Measurements from ENCODE around the gene SLC7A6. TPM values are rescaled to one million over a fixed set of nuclear protein-coding genes. Genes with fewer than 3 reads are reported as not detected.

Gene SLC7A6
- total RNA-seq, 1 donor from 2014 or later = 264 TPM

DNA sequence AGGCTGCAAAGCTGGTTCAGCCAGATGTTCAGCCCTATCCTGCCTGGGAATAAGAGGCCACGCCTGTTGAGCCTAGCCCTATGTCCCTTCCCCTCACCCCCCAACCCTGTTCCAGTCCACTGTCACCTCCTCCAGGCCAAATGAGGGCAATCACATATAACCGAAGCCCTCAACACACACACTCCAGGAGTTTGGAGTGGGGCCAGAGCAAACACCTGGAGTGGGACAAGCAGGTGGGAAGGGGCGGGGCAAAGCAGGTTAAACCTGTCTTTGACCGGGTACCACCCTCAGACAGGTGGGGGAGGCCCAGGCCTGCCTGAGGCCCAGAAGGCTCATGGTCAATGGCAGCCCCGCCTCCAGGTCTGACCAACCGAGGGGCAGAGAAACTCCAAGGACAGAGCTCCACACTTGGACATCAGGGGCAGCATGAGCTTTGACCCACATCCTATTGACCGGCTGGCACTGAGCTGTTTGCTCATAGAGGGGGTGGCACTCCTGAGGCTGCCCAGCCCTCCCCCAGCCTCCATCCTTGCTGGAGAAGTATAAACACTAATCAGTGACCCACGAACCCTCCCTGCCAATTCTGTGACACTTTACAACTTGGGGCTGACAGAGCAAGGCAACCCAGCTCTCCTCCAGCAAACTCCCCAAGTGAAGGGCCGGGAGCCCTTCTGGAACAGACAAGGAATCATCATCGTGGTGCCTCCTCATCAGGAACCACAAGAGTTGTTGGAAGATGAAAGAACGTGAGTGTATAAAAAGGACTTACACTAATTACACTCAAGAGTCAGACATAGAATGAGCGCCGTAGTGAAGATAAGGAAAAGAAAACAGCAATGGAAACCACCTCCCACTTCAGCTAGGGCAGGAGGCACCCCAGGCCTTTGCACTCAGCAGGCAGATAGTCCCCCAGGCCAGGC, 29.9 kb upstream of the SLC7A6 start:
- no peak for DNase-seq (ENCODE audit: low spot score)

GRCh38 chr16:68235108-68235886, 29.0 kb upstream of the SLC7A6 start:
- DNase-seq (ENCODE audit: low spot score) = no peak

- DNase-seq (ENCODE audit: low spot score) = no peak
Observed at GRCh38 chr16:68235887-68236136, 28.5 kb upstream of the SLC7A6 start, which contains the start of gene ESRP2. Gene ESRP2 (minus strand): TSS chr16:68236127. CDS start chr16:68236045, 82 bp downstream.

GRCh38 chr16:68236137-68236825, 28.0 kb upstream of the SLC7A6 start:
- no peak for DNase-seq (ENCODE audit: low spot score)

GRCh38 chr16:68236826-68237242, 27.5 kb upstream of the SLC7A6 start:
- DNase-seq (ENCODE audit: low spot score) = no peak

GRCh38 chr16:68237243-68238028, 26.9 kb upstream of the SLC7A6 start:
- DNase-seq (ENCODE audit: low spot score) = peak; percentile 98

DNA sequence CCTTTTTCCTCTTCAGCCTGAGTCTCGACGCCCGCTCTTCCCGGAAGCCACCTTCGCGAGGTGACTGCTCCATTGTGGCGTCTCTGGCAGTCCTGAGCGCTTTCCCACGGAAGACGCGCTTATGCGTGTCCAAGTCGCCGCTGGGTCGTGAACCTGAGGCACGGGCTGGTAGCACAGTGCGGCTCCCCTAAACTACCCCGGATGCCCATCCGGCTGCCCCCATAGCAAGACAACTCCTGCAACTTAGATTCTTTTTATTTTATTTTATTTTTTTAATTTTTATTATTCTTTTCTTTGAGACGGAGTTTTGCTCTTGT, 26.3 kb upstream of the SLC7A6 start:
- no peak for DNase-seq (ENCODE audit: low spot score)

- DNase-seq (ENCODE audit: low spot score) = no peak
Observed at GRCh38 chr16:68242085-68242484, 22.2 kb upstream of the SLC7A6 start.

GRCh38 chr16:68242926-68243858, 21.1 kb upstream of the SLC7A6 start:
- no peak for DNase-seq (ENCODE audit: low spot score)

DNA sequence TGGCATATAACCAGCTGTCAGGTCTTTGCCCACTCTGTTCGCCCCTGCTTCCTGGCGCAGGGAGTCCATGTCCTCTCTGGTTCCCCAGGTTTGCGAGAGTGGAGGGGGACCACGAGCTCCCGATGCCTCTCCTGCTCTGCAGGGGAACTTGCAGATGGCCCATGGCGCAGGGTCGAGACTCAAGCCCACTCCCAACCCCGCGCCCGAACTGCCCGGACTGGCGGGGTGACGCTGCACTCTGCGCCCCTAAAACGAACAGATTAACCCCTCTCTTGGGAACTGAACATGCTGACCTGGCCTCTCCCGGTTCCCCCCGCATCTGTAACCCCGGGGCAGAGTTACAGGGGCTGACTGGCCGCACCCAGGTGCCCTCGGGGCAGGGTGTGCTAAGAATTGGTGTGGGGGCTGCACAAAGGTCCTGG, 19.8 kb upstream of the SLC7A6 start:
- DNase-seq (ENCODE audit: low spot score) = no peak

- DNase-seq (ENCODE audit: low spot score) = peak; percentile 99
Observed at GRCh38 chr16:68244903-68245853, 19.1 kb upstream of the SLC7A6 start, which contains the start of gene PLA2G15. Gene PLA2G15 (plus strand): TSS chr16:68245373. CDS start chr16:68245427, 54 bp downstream.

DNA sequence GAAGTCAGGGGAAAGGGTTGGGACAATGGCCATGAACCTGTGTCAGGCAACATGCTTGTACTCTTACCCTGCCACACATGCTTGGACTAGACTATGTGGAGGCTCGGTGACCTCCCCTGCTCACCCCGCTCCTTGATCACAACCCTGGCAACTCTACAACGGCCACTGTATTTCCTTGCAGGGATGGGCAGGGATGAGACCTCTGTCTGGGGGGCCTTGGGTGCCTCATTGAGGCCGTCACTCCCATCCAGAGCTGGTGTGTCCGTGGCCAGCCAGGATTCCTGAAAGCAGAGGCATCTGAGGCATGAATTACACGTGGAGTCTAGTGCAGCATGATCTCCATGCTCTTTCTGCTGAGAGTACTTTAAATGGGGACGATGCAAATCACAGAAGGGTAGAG, 18.2 kb upstream of the SLC7A6 start:
- DNase-seq (ENCODE audit: low spot score) = no peak

GRCh38 chr16:68246666-68247065, 17.7 kb upstream of the SLC7A6 start:
- DNase-seq (ENCODE audit: low spot score) = no peak

DNA sequence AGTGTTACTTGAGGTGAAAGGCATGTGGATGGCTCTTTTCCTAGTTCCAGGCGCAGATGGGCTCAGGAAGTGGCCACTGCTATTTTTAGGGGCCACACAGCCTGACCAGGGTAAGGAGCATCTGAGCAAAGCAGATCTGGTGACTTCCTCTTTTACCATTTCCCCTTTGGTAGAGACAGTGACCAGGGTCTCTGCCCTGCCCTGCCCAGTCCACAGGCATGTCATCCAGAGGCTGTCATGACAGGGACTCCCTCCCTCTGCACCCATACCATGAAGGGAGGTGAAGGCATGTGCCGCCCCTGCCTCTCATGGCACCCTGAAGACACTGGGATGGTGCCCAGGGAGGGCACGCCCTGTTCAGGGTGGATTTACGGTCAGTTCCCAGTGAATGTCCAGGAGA, 16.9 kb upstream of the SLC7A6 start:
- no peak for DNase-seq (ENCODE audit: low spot score)

DNA sequence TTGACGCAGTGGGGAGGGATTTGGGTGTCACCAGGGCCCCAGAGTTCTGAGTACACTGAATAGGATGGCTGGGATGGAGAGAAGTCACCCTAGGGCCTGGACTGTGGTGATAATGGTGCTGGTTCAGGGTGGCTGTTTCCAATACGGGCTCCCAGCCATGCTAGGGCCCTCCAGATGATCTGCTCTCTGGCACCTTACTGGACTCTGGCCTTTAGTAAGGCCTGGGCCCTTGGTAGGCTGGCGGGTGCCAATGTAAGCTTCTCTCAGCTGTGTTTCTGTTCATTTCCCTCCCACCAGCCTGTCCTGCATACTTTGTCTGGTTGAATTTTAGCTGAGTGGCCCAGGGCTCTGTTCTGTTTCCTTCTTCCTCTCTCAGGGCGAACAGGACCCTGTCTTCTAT, 16.4 kb upstream of the SLC7A6 start:
- DNase-seq (ENCODE audit: low spot score) = no peak

- DNase-seq (ENCODE audit: low spot score) = no peak
Observed at GRCh38 chr16:68249371-68249770, 15.0 kb upstream of the SLC7A6 start.

DNA sequence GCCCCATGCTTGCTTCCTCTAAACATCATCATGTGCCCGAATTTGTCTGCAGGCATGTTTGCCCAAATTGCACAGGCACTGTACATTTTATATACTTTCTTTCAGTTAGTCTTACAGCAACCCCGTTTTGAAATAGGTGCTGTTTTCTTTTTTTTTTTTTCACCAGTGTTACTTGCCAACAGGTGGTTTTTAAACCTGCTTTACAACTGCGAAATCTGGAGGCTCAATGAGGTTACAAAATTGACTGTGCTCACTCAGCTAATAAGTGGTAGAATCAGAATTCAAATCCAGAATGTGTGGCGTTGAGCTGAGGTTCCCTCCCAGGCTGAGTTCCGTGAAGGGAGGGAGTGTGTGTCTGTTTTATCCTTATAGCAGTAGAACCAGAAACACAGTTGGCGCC, 13.4 kb upstream of the SLC7A6 start:
- no peak for DNase-seq (ENCODE audit: low spot score)

DNA sequence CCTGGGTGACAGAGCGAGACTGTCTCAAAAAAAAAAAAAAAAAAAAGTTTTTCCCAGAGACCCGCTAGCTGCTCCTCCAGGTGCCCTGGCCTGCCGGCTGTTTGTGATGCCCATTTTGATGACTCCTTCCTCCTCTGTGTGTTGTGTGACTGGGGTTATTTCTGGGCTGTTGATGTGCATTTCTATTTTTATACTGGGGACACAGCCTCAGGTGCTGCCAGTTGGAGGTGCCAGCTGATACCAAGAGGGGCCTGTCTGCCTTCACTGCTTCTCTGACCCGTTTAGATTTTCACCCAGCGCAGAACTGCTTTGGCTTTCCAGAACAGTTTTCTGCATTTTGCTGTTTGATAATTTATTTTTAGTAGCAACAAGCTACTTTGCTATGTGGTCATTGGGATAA, 12.5 kb upstream of the SLC7A6 start:
- no peak for DNase-seq (ENCODE audit: low spot score)

- no peak for DNase-seq (ENCODE audit: low spot score)
Observed at GRCh38 chr16:68252383-68252782, 11.9 kb upstream of the SLC7A6 start.

Data from mesenteric fat pad (tissue), 1 donor.